GM19023 (cell line): ENCODE results near the gene AARS2.

Experiments used
- ATAC-seq: cut with Tn5 transposase; IDR thresholded peaks from one replicate; pipeline ENCODE4 v1.9.1; 2021; ENCODE audit warnings: mild to moderate bottlenecking, moderate library complexity; ENCODE audit not compliant: unreplicated experiment

AARS2 gene

GRCh38 chr6:44277763-44278162, 35.4 kb downstream of the AARS2 start:
- ATAC-seq = no peak

GRCh38 chr6:44276667-44277640, 36.2 kb downstream of the AARS2 start:
- no peak for ATAC-seq

GRCh38 chr6:44275749-44276648, 37.1 kb downstream of the AARS2 start:
- no peak for ATAC-seq

- no peak for ATAC-seq
Observed at GRCh38 chr6:44275271-44275748, 37.8 kb downstream of the AARS2 start.

GRCh38 chr6:44273617-44274016, 39.5 kb downstream of the AARS2 start:
- ATAC-seq = no peak

- no peak for ATAC-seq
Observed at GRCh38 chr6:44272999-44273566, 40.1 kb downstream of the AARS2 start.

- no peak for ATAC-seq
Observed at GRCh38 chr6:44272529-44272928, 40.6 kb downstream of the AARS2 start.

GRCh38 chr6:44271914-44272313, 41.2 kb downstream of the AARS2 start:
- no peak for ATAC-seq

GRCh38 chr6:44271406-44271723, 41.8 kb downstream of the AARS2 start:
- ATAC-seq = no peak

GRCh38 chr6:44270526-44271405, 42.4 kb downstream of the AARS2 start:
- ATAC-seq = no peak

GRCh38 chr6:44269921-44270525, 43.1 kb downstream of the AARS2 start, which contains the start of gene TMEM151B:
Gene TMEM151B, plus strand, starts transcription at chr6:44270450. Its CDS starts 293 bp downstream, at chr6:44270743.
- no peak for ATAC-seq

GRCh38 chr6:44269178-44269920, 43.8 kb downstream of the AARS2 start:
- ATAC-seq = no peak

GRCh38 chr6:44268095-44268628, 45.0 kb downstream of the AARS2 start:
- no peak for ATAC-seq

- no peak for ATAC-seq
Observed at GRCh38 chr6:44267252-44267651, 45.9 kb downstream of the AARS2 start.

GRCh38 chr6:44266347-44266746, 46.8 kb downstream of the AARS2 start:
- ATAC-seq = no peak

GRCh38 chr6:44265722-44266233, 47.4 kb downstream of the AARS2 start:
- no peak for ATAC-seq

GRCh38 chr6:44265007-44265721, 48.0 kb downstream of the AARS2 start, which contains the start of gene NFKBIE:
Gene NFKBIE, minus strand, starts transcription at chr6:44265551. Its CDS starts 205 bp downstream, at chr6:44265346.
- peak; percentile 36 for ATAC-seq
